ENCODE data around the gene CCDC150. TPM values are rescaled to one million over a fixed set of nuclear protein-coding genes. Genes with fewer than 3 reads are reported as not detected.

Gene CCDC150
- total and polyA plus RNA-seq, 4 donors = 0.78 to 6.3 (median 5.1) TPM

DNA sequence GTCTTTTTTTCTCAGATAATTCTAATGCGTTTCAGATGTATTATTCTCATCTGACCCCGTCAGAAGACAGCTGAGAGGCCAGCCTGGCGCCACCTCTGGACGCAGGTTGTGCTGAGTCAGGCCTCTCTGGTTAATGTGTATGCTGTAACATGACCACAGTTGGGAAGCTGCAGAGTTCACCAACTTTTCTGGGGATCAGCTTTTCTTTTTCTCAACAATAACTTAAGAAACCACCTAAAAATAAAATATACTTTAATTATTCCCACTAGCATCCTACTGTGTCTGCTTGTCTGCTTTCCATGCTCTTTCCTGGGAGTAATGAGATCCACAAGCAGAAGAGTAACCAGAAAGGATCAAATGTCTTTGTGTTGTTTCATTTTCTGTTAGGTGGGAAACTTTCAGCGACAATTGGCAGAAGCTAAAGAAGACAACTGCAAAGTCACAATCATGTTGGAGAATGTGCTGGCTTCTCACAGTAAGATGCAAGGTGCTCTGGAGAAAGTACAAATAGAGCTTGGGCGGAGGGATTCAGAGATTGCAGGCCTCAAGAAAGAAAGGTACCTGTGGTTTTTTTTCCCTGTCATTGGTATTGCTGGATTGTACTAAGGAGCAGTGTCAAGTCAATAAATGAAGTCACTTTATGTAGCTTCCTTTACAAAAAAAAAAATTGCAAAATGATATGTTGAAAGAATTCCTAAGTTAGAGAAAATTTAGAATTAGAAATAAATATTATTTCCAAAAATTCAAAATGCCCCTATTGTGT lies 79.8 kb downstream of the CCDC150 start:
- peak overlapping the region; percentile 35 to 55 for H3K9ac ChIP-seq (ENCODE audit: low read depth in 1 of 2, low read length in 2 of 2)
- peaks cover 0 to 14% (median 5%) of the 10 kb centered on the region in 4 donors for H3K4me1 ChIP-seq (ENCODE audit: control insufficient read depth in 4 of 4, insufficient read depth in 4 of 4, low read length in 3 of 4)
- WGBS = 30% methylated on average over 6 of the region's 6 CpGs
- peak overlapping the region; percentile 58 to 61 for H3K27ac ChIP-seq (ENCODE audit: low read depth in 1 of 2, low read length in 2 of 2)
- peak overlapping the region; percentile 21 to 49 (median 42) for H3K4me3 ChIP-seq (ENCODE audit: low read depth in 1 of 3, low read length in 3 of 3)
- no peaks in the 10 kb centered on the region for H3K27me3 ChIP-seq (ENCODE audit: control insufficient read depth in 4 of 4, insufficient read depth in 4 of 4, low read length in 3 of 4)
- DNase-seq (ENCODE audit: low spot score) = peak; percentile 37
- TF ChIP-seq RXRA (IDR thresholded peaks at IDR 0.05) (peak; percentile 70 to 85), NR2F2 (IDR thresholded peaks at IDR 0.05) (peak; percentile 40), FOXA2 (IDR thresholded peaks at IDR 0.05) (no peak), MAX (IDR thresholded peaks at IDR 0.05) (no peak), RAD21 (IDR thresholded peaks at IDR 0.05) (peak; percentile 35 to 52), TAF1 (conservative IDR thresholded peaks at IDR 0.05) (peak; percentile 42), HNF4G (IDR thresholded peaks at IDR 0.05) (no peak), SP1 (IDR thresholded peaks at IDR 0.05) (peak; percentile 75), FOXA1 (IDR thresholded peaks at IDR 0.05) (no peak), HNF4A (conservative IDR thresholded peaks at IDR 0.05) (peak; percentile 47 to 48), YY1 (IDR thresholded peaks at IDR 0.05) (peak; percentile 10), GABPA (IDR thresholded peaks at IDR 0.05 in 1 of 2, conservative IDR thresholded peaks at IDR 0.05 in 1 of 2) (no peak), EGR1 (IDR thresholded peaks at IDR 0.05; ENCODE audit: low read depth in 2 of 2) (no peak), JUND (IDR thresholded peaks at IDR 0.05) (peak; percentile 23 to 29)
- TF ChIP-seq, protein P1, sequence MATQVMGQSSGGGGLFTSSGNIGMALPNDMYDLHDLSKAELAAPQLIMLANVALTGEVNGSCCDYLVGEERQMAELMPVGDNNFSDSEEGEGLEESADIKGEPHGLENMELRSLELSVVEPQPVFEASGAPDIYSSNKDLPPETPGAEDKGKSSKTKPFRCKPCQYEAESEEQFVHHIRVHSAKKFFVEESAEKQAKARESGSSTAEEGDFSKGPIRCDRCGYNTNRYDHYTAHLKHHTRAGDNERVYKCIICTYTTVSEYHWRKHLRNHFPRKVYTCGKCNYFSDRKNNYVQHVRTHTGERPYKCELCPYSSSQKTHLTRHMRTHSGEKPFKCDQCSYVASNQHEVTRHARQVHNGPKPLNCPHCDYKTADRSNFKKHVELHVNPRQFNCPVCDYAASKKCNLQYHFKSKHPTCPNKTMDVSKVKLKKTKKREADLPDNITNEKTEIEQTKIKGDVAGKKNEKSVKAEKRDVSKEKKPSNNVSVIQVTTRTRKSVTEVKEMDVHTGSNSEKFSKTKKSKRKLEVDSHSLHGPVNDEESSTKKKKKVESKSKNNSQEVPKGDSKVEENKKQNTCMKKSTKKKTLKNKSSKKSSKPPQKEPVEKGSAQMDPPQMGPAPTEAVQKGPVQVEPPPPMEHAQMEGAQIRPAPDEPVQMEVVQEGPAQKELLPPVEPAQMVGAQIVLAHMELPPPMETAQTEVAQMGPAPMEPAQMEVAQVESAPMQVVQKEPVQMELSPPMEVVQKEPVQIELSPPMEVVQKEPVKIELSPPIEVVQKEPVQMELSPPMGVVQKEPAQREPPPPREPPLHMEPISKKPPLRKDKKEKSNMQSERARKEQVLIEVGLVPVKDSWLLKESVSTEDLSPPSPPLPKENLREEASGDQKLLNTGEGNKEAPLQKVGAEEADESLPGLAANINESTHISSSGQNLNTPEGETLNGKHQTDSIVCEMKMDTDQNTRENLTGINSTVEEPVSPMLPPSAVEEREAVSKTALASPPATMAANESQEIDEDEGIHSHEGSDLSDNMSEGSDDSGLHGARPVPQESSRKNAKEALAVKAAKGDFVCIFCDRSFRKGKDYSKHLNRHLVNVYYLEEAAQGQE (IDR thresholded peaks at IDR 0.05) = peak; percentile 35
- TF ChIP-seq, protein P2, sequence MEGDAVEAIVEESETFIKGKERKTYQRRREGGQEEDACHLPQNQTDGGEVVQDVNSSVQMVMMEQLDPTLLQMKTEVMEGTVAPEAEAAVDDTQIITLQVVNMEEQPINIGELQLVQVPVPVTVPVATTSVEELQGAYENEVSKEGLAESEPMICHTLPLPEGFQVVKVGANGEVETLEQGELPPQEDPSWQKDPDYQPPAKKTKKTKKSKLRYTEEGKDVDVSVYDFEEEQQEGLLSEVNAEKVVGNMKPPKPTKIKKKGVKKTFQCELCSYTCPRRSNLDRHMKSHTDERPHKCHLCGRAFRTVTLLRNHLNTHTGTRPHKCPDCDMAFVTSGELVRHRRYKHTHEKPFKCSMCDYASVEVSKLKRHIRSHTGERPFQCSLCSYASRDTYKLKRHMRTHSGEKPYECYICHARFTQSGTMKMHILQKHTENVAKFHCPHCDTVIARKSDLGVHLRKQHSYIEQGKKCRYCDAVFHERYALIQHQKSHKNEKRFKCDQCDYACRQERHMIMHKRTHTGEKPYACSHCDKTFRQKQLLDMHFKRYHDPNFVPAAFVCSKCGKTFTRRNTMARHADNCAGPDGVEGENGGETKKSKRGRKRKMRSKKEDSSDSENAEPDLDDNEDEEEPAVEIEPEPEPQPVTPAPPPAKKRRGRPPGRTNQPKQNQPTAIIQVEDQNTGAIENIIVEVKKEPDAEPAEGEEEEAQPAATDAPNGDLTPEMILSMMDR (IDR thresholded peaks at IDR 0.05; ENCODE audit: low read depth, low read length, missing input control) = no peak
- TF ChIP-seq, protein P3, sequence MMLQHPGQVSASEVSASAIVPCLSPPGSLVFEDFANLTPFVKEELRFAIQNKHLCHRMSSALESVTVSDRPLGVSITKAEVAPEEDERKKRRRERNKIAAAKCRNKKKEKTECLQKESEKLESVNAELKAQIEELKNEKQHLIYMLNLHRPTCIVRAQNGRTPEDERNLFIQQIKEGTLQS (IDR thresholded peaks at IDR 0.05) = no peak
- H3K9me3 ChIP-seq (ENCODE audit: control insufficient read depth in 4 of 4, low read length in 3 of 4) = no peaks in the 10 kb centered on the region
- peaks cover 0 to 5% (median 0%) of the 10 kb centered on the region in 4 donors for H3K36me3 ChIP-seq (ENCODE audit: control insufficient read depth in 4 of 4, insufficient read depth in 3 of 4, low read depth in 1 of 4, low read length in 3 of 4)

GRCh38 chr2:196723571-196723970 lies 84.1 kb downstream of the CCDC150 start:
- Histone ChIP-seq H3K27ac (ENCODE audit: low read depth in 1 of 2, low read length in 2 of 2) (no peak overlapping the region), H3K9ac (ENCODE audit: low read depth in 1 of 2, low read length in 2 of 2) (no peak overlapping the region), H3K9me3 (ENCODE audit: control insufficient read depth in 4 of 4, low read length in 3 of 4) (no peaks in the 10 kb centered on the region), H3K4me3 (ENCODE audit: low read depth in 1 of 3, low read length in 3 of 3) (no peak overlapping the region), H3K27me3 (ENCODE audit: control insufficient read depth in 4 of 4, insufficient read depth in 4 of 4, low read length in 3 of 4) (no peaks in the 10 kb centered on the region), H3K4me1 (ENCODE audit: control insufficient read depth in 4 of 4, insufficient read depth in 4 of 4, low read length in 3 of 4) (peaks cover 0 to 12% (median 5%) of the 10 kb centered on the region in 4 donors), H3K36me3 (ENCODE audit: control insufficient read depth in 4 of 4, insufficient read depth in 3 of 4, low read depth in 1 of 4, low read length in 3 of 4) (peaks cover 2 to 24% (median 5%) of the 10 kb centered on the region in 4 donors)
- no peak for DNase-seq (ENCODE audit: low spot score)
- TF ChIP-seq ZBTB33 (IDR thresholded peaks at IDR 0.05) (no peak), GABPA (IDR thresholded peaks at IDR 0.05 in 1 of 2, conservative IDR thresholded peaks at IDR 0.05 in 1 of 2) (no peak), FOXA2 (IDR thresholded peaks at IDR 0.05) (no peak), YY1 (IDR thresholded peaks at IDR 0.05) (no peak), MAX (IDR thresholded peaks at IDR 0.05) (no peak), HNF4A (conservative IDR thresholded peaks at IDR 0.05) (no peak), EGR1 (IDR thresholded peaks at IDR 0.05; ENCODE audit: low read depth in 2 of 2) (no peak), RXRA (IDR thresholded peaks at IDR 0.05) (no peak)
- TF ChIP-seq, protein P3 (IDR thresholded peaks at IDR 0.05) = no peak
- TF ChIP-seq, protein P1 (IDR thresholded peaks at IDR 0.05) = no peak
